HG03039 (cell line): ENCODE measurements around the gene YEATS2.
"Not testable (repeated sequence)": the region's sequence is repeated elsewhere in the genome, so short reads cannot be mapped to it uniquely, and the experiment has no call there.

ENCODE experiments used
- ATAC-seq: cut with Tn5 transposase; IDR thresholded peaks from one replicate; pipeline ENCODE4 v1.9.1; 2021; ENCODE audit warnings: mild to moderate bottlenecking, moderate library complexity; ENCODE audit not compliant: unreplicated experiment

Gene YEATS2

GRCh38 chr3:183774631-183775030 lies 77.0 kb downstream of the YEATS2 start:
- no peak for ATAC-seq

- ATAC-seq = no peak
Observed at GRCh38 chr3:183775781-183776180, 78.2 kb downstream of the YEATS2 start.

- ATAC-seq = not testable (repeated sequence)
Observed at GRCh38 chr3:183776451-183776850, 78.9 kb downstream of the YEATS2 start.

GRCh38 chr3:183777016-183777618 lies 79.5 kb downstream of the YEATS2 start:
- no peak for ATAC-seq

- ATAC-seq = no peak
Observed at GRCh38 chr3:183779896-183780465, 82.4 kb downstream of the YEATS2 start.

GRCh38 chr3:183781246-183781645 lies 83.6 kb downstream of the YEATS2 start:
- ATAC-seq = no peak

- ATAC-seq = no peak
Observed at GRCh38 chr3:183782576-183783276, 85.1 kb downstream of the YEATS2 start.

GRCh38 chr3:183784503-183784902 lies 86.9 kb downstream of the YEATS2 start:
- not testable (repeated sequence) for ATAC-seq

GRCh38 chr3:183789826-183790225 lies 92.2 kb downstream of the YEATS2 start:
- no peak for ATAC-seq

GRCh38 chr3:183790700-183791099 lies 93.1 kb downstream of the YEATS2 start:
- no peak for ATAC-seq

GRCh38 chr3:183792976-183793375 lies 95.4 kb downstream of the YEATS2 start:
- ATAC-seq = no peak

GRCh38 chr3:183794452-183794851 lies 96.9 kb downstream of the YEATS2 start:
- ATAC-seq = no peak

GRCh38 chr3:183796372-183796771 lies 98.8 kb downstream of the YEATS2 start:
- ATAC-seq = no peak

GRCh38 chr3:183797996-183798395 lies 100.4 kb downstream of the YEATS2 start:
- no peak for ATAC-seq

GRCh38 chr3:183799461-183799860 lies 101.9 kb downstream of the YEATS2 start:
- no peak for ATAC-seq

- no peak for ATAC-seq
Observed at GRCh38 chr3:183800243-183800863, 102.8 kb downstream of the YEATS2 start.

- no peak for ATAC-seq
Observed at GRCh38 chr3:183801601-183802000, 104.0 kb downstream of the YEATS2 start.

GRCh38 chr3:183802989-183803388 lies 105.4 kb downstream of the YEATS2 start:
- ATAC-seq = no peak

- ATAC-seq = no peak
Observed at GRCh38 chr3:183807209-183807728, 109.7 kb downstream of the YEATS2 start.

- ATAC-seq = no peak
Observed at GRCh38 chr3:183807881-183808280, 110.3 kb downstream of the YEATS2 start.

GRCh38 chr3:183808355-183808754 lies 110.8 kb downstream of the YEATS2 start:
- no peak for ATAC-seq

GRCh38 chr3:183809270-183809669 lies 111.7 kb downstream of the YEATS2 start:
- ATAC-seq = no peak
